ENCODE results near the gene ZNF385B.
"Not testable (repeated sequence)": the region's sequence is repeated elsewhere in the genome, so short reads cannot be mapped to it uniquely, and the experiment has no call there.

Gene ZNF385B

DNA sequence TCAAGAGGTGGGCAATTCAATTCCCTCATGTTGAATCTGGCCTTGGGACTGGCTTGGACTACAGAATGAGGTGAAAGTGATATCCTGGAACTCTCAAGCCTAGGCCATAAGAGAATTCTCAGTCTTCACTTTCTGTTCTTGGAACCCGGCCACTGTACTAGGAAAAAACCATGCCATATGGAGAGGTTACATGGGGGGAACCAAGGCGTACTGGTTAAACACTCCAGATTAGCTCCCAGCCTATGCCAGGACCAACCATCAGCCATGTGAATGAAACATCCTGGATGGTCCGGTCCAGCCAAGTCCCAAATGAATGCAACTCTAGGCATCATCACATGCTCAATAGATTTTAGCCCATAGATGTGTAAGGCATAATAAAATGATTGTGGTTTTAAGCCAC, 56.4 kb downstream of the ZNF385B start:
- intact Hi-C loops (cut with micrococcal nuclease) = no loop called here
- no peak overlapping the region for H3K4me3 Mint-ChIP-seq
- H3K27ac Mint-ChIP-seq = no peak overlapping the region
- no peaks in the 10 kb centered on the region for H3K4me1 Mint-ChIP-seq (ENCODE audit: low read depth)
- H3K27me3 Mint-ChIP-seq = no peaks in the 10 kb centered on the region
- no peaks in the 10 kb centered on the region for H3K9me3 Mint-ChIP-seq
- H3K36me3 Mint-ChIP-seq (ENCODE audit: low read depth) = no peaks in the 10 kb centered on the region

DNA sequence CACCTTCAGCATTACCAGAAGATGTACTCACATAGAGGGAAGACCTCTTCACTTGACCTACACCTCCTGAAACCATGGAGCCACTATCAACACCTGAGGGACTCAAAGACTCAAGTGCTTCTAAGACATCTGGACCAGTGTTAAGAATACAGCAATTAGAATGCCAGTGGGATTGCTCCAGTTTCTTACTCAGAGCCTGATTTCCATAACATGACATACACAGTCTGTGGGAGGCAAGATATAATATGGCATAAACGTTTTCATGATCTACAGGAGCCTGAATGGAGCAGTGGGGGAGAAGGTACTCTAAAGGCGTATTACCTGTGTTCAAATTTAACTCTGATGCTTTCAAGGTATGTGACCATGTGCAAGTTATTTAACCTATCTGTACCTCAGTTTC, 57.2 kb downstream of the ZNF385B start:
- H3K9me3 Mint-ChIP-seq = no peaks in the 10 kb centered on the region
- H3K36me3 Mint-ChIP-seq (ENCODE audit: low read depth) = no peaks in the 10 kb centered on the region
- intact Hi-C loops (cut with micrococcal nuclease) = no loop called here

DNA sequence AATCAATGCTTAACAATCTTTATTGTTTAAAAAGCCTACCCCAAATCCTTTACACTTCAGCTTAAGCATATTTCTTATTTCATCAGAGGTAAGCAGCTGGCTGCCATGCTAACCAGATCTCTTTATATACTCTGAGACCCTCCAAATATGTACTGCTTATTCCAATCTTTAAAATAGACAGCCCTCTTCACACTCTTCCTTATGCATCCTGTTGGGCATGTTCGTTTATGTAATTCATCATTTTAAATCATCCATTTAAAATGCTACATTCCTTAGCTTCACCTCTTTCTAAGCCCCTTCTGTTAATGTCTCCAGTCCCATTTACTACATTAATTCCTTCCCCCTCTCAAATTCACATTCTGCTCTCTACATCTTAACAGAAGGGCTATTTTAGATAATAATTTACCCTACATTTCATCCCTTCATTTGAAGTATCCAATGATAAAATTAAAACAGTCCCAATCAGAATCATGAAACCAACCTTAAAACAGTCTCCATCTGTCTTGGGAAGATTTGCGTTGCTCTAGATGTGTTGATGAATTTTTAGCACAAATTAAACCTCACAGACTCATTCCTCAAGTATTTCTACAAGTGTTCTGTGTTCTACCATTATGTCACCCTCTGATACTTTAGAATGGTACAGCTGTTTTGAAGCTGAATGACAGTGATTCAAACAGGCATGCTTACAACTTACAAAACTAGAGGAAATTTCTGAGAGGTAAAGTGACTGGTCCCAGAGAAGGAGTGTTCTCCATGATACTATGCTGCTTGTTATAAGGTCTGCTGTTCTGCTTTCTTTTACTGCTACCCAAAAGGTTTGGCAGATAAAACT, 59.1 kb downstream of the ZNF385B start:
- Mint-ChIP-seq H3K9me3 (no peaks in the 10 kb centered on the region), H3K4me3 (no peak overlapping the region), H3K27ac (no peak overlapping the region), H3K27me3 (no peaks in the 10 kb centered on the region), H3K36me3 (ENCODE audit: low read depth) (no peaks in the 10 kb centered on the region), H3K4me1 (ENCODE audit: low read depth) (no peaks in the 10 kb centered on the region)
- intact Hi-C loops (cut with micrococcal nuclease) = no loop called here

More for the DNA sequence above, 57.2 kb downstream of the ZNF385B start:
- Mint-ChIP-seq H3K4me3 (no peak overlapping the region), H3K4me1 (ENCODE audit: low read depth) (no peaks in the 10 kb centered on the region), H3K27me3 (no peaks in the 10 kb centered on the region), H3K27ac (no peak overlapping the region)

DNA sequence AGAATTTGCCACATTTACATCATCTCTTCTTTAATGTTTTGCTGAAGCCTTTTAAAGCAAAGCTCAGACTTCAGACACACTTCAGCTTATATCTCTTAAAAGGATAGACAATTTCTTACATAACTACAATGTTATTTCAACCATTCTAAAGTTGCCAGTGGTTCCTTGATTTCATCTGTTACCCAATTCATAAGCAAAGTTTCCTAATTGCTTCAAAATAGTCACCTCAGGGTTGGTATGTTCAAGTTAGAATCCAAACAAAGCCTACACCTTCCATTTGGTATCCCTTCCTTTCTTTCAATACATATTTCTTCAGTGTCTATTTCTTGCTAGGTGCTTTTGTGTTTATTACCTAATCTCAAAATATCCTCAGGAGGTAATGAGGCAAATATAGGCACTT, 60.6 kb downstream of the ZNF385B start:
- H3K4me3 Mint-ChIP-seq = no peak overlapping the region
- no peaks in the 10 kb centered on the region for H3K4me1 Mint-ChIP-seq (ENCODE audit: low read depth)
- no peaks in the 10 kb centered on the region for H3K36me3 Mint-ChIP-seq (ENCODE audit: low read depth)
- H3K9me3 Mint-ChIP-seq = no peaks in the 10 kb centered on the region
- H3K27me3 Mint-ChIP-seq = no peaks in the 10 kb centered on the region
- no peak overlapping the region for H3K27ac Mint-ChIP-seq
- intact Hi-C loops (cut with micrococcal nuclease) = no loop called here

DNA sequence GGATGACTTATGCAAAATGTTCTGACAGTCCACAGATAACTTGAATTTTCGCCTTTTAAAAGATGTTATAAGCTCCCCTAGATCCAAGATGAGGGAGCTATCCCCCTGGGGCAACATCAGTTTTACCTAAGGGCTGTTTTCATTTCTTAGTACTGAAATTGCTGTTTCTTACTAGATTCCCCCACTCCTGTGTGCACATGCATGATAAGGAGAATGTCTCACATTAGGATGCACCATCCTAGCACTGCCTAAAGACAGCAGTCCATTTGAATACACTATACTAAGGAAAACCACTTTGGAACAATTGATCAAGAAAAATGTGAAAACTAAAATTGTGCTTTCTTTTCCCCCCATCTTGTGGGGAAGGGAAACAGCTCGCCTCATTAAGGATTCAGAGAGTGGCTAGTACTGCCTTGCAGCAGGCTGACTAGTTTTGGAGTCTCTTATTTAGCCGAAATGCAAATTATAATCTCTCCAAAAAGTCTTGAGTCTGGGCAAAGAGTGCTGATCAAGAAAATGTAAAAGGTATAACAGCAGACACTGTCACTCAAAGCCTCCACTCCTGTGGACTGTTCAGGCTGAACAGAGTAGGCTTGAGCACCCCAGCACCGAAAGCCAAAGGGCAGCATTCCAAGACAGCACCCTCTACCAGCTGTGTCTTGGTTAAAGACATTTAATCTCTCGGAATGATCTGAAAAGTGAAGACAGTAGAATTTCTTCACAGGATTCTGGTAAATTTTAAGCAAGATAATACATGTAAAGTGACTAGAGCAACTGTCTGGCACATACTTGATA, 65.0 kb downstream of the ZNF385B start:
- H3K27ac Mint-ChIP-seq = no peak overlapping the region
- H3K36me3 Mint-ChIP-seq (ENCODE audit: low read depth) = no peaks in the 10 kb centered on the region
- H3K4me1 Mint-ChIP-seq (ENCODE audit: low read depth) = no peaks in the 10 kb centered on the region
- H3K27me3 Mint-ChIP-seq = no peaks in the 10 kb centered on the region
- no peaks in the 10 kb centered on the region for H3K9me3 Mint-ChIP-seq
- intact Hi-C loops (cut with micrococcal nuclease) = no loop called here
- no peak overlapping the region for H3K4me3 Mint-ChIP-seq

DNA sequence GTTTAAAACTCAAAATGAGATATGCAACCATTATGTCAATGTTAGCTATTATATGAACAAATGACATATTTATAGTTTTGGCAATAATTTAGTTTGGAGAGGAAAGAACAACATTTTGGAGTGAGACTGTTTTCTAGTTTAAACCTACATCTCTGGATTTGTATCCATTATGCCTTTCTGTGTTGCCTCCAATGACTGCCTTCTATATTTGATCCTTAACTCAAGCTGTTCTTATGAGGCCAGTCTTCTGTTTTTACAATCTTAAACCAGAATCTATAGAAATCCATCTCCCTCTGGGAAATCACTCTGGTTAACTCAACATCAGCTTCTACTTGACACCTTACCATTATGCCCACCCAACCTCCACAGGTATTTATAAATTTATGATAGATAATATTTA, 67.5 kb downstream of the ZNF385B start:
- Mint-ChIP-seq H3K4me3 (no peak overlapping the region), H3K36me3 (ENCODE audit: low read depth) (no peaks in the 10 kb centered on the region), H3K27me3 (no peaks in the 10 kb centered on the region), H3K9me3 (no peaks in the 10 kb centered on the region), H3K4me1 (ENCODE audit: low read depth) (no peaks in the 10 kb centered on the region), H3K27ac (no peak overlapping the region)
- intact Hi-C loops (cut with micrococcal nuclease) = no loop called here

DNA sequence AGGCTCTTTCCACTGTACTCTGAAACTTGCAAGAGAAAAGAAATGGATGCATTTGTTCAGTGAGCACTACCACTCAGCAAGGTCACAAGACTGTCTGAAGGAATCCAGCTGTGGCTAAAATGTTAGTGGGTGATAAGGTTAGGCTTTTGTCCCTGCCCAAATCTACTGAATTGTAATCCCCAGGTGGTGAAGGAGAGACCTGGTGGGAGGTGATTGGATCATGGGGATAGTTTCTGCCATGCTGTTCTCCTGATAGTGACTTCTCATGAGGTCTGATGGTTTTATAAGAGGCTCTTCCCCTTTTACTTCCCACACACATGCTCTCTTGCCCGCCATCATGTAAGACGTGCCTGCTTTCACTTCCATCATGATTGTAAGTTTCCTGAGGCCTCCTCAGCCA, 68.2 kb downstream of the ZNF385B start:
- intact Hi-C loops (cut with micrococcal nuclease) = no loop called here
- Mint-ChIP-seq H3K27me3 (no peaks in the 10 kb centered on the region), H3K36me3 (ENCODE audit: low read depth) (no peaks in the 10 kb centered on the region), H3K27ac (no peak overlapping the region), H3K4me1 (ENCODE audit: low read depth) (no peaks in the 10 kb centered on the region), H3K4me3 (no peak overlapping the region), H3K9me3 (no peaks in the 10 kb centered on the region)

DNA sequence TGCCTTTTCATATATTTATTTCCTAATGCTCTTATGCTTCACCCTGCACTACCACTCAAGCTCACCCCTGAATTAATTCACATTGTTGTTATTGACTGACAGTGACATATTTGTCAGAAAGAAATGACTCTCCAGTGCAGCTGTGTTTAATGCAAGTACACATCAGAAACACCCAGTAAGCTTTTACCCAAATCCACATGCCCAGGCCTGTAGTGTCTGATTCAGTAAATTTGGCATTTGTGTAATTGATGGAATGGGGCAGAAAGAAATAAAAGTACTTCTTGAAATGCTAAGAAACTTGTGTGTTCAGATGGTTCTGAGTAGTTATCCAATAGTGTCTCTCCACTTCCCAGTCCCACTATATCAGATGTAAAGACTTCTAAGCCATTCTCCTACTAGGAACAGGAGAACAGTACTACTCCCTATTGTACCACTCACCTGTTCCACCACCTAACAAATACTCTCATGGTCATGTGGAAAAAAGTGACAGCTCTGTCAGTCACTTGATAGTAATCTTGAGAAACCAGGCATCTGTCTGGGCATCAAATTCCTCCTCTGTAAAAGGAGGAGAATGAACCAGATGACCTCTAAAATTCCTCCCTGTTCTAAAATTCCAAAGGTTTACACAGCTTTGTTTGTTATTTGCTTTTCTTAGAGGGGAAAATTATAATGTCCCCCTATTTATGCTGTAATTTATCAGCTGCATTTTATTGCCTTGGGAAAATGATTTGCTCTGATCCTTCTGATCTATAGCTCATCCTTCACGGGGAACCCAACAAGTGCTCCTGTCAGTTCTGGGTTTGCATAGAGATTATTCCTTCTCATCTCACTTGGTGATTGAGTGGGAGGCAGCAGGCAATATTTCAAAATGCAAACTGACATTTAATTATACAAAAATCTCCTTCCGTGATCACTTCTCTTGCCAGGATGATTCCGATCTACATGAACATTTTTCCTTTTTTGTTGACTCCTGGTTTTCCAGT, 70.9 kb downstream of the ZNF385B start:
- no peaks in the 10 kb centered on the region for H3K9me3 Mint-ChIP-seq
- H3K27ac Mint-ChIP-seq = no peak overlapping the region
- no peaks in the 10 kb centered on the region for H3K27me3 Mint-ChIP-seq
- intact Hi-C loops (cut with micrococcal nuclease) = no loop called here
- H3K4me3 Mint-ChIP-seq = no peak overlapping the region
- no peaks in the 10 kb centered on the region for H3K4me1 Mint-ChIP-seq (ENCODE audit: low read depth)
- no peaks in the 10 kb centered on the region for H3K36me3 Mint-ChIP-seq (ENCODE audit: low read depth)

DNA sequence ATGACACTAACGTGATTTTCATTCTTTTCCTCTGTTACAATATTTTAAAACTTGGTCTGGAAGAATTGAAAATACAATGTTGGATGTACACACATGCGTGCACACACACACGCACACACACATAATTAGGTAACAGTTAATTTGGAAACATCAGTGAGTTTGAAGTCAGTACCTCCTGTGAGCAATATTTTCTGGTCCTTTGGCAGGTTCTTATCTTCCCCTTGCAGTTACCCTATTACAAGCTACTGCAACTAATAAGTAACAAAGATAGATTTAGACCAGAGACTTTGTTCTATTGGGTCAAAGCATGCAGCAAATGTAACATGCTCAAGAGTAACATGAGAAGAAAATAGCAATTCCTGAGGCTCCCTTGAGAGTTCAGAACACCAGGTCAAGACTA, 73.3 kb downstream of the ZNF385B start:
- no peaks in the 10 kb centered on the region for H3K27me3 Mint-ChIP-seq
- H3K4me1 Mint-ChIP-seq (ENCODE audit: low read depth) = no peaks in the 10 kb centered on the region
- H3K9me3 Mint-ChIP-seq = peaks cover 11% of the 10 kb centered on the region
- H3K36me3 Mint-ChIP-seq (ENCODE audit: low read depth) = no peaks in the 10 kb centered on the region
- H3K27ac Mint-ChIP-seq = no peak overlapping the region
- intact Hi-C loops (cut with micrococcal nuclease) = no loop called here
- H3K4me3 Mint-ChIP-seq = no peak overlapping the region

DNA sequence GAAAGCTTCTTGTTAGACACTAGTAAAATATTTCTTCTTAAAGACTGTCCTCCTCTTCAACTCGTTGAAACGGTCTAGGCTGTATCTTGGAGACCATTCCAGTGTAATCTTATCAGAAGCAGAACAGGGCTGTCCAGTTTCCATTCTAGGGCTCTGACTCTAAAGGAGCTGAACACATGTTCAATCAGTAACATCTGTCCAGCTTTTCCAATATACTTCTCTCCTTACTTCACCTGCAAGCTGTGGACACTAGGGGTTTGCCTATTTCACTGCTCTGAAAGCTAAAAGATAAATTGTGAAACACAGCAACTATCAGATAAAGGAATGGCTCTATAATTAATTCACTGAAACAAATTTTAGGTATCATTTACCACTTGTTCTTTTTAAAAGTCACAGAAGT, 73.8 kb downstream of the ZNF385B start:
- Mint-ChIP-seq H3K4me3 (no peak overlapping the region), H3K27me3 (no peaks in the 10 kb centered on the region), H3K27ac (no peak overlapping the region), H3K4me1 (ENCODE audit: low read depth) (no peaks in the 10 kb centered on the region), H3K36me3 (ENCODE audit: low read depth) (no peaks in the 10 kb centered on the region), H3K9me3 (peaks cover 16% of the 10 kb centered on the region)
- intact Hi-C loops (cut with micrococcal nuclease) = no loop called here

DNA sequence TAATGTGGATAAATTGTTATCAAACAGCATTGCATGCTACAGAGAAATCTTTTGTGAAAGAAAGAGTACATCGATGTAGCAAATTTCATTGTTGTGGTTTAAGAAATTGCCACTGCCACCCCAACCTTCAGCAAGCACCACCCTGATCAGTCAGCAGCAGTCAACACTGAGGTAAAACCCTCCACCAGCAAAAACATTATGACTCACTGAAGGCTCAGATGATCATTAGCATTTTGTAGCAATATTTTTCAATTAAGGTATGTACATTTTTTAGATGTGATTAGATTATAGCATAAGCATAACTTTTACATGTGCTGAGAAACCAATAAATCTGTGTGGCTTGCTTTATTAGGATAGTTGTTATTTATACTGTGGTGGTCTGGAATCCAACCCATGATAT, 75.5 kb downstream of the ZNF385B start:
- intact Hi-C loops (cut with micrococcal nuclease) = no loop called here
- peaks cover 19% of the 10 kb centered on the region for H3K9me3 Mint-ChIP-seq
- H3K27me3 Mint-ChIP-seq = no peaks in the 10 kb centered on the region
- H3K4me3 Mint-ChIP-seq = no peak overlapping the region
- no peaks in the 10 kb centered on the region for H3K4me1 Mint-ChIP-seq (ENCODE audit: low read depth)
- H3K27ac Mint-ChIP-seq = no peak overlapping the region
- no peaks in the 10 kb centered on the region for H3K36me3 Mint-ChIP-seq (ENCODE audit: low read depth)

DNA sequence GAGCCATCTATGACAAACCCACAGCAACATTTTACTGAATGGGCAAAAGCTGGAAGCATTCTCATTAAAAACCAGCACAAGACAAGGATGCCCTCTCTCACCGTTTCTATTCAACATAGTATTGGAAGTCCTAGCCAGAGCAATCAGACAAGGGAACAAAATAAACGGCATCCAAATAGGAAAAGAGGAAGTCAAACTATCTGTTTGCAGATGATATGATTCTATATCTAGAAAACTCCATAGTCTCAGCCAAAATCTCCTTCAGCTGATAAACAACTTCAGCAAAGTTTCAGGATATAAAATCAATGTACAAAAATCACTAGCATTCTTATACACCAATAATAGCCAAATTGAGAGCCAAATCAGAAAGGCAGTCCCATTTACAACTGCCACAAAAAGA, 79.1 kb downstream of the ZNF385B start:
- H3K27me3 Mint-ChIP-seq; H3K36me3 Mint-ChIP-seq (ENCODE audit: low read depth); H3K27ac Mint-ChIP-seq; H3K4me3 Mint-ChIP-seq; intact Hi-C loops (cut with micrococcal nuclease); H3K4me1 Mint-ChIP-seq (ENCODE audit: low read depth): not testable (repeated sequence)
- H3K9me3 Mint-ChIP-seq = peaks cover 19% of the 10 kb centered on the region

DNA sequence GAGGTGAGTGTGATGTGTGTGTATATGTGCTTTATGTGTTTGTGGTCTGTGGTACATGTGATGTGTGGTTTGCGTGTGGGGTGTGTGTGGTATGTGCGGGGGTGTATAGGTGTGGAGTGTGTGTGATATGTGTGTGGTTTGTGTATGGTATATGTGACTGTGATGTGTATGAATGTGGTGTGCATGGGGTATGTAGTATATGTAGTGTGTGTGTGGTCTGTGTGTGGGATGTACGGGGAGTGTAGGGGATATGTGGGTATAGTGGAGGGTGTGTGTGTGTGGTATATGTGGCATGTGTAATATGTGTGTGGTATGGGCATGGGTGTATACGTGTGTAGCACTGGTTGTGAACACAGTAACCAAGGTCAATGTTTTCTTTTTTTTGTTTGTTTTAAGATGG, 87.4 kb downstream of the ZNF385B start:
- Mint-ChIP-seq H3K4me1 (ENCODE audit: low read depth) (no peaks in the 10 kb centered on the region), H3K27ac (no peak overlapping the region), H3K4me3 (no peak overlapping the region), H3K9me3 (no peaks in the 10 kb centered on the region), H3K36me3 (ENCODE audit: low read depth) (no peaks in the 10 kb centered on the region), H3K27me3 (no peaks in the 10 kb centered on the region)
- intact Hi-C loops (cut with micrococcal nuclease) = no loop called here

DNA sequence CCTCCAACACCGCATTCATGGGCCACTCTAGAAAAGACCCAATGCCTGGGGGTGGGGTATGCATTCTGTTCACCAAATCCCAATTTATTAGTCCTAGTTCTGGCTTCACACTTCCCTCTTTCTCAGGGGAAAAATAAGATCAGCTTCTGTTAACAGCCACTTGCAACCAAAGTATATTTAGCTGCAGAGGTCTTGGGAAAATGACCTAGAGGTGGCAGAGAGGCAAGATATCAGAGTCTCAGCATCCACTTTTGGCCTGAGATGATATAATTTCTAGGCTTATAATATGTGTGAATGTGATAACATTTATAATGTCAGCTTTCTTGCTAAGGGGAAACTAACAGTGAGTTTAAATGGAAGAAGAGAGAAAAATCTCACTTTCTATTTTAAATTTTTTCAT, 89.1 kb downstream of the ZNF385B start:
- H3K36me3 Mint-ChIP-seq (ENCODE audit: low read depth) = no peaks in the 10 kb centered on the region
- no peaks in the 10 kb centered on the region for H3K4me1 Mint-ChIP-seq (ENCODE audit: low read depth)
- H3K9me3 Mint-ChIP-seq = no peaks in the 10 kb centered on the region
- intact Hi-C loops (cut with micrococcal nuclease) = no loop called here
- no peak overlapping the region for H3K4me3 Mint-ChIP-seq
- no peak overlapping the region for H3K27ac Mint-ChIP-seq
- no peaks in the 10 kb centered on the region for H3K27me3 Mint-ChIP-seq
